K562 (cell line): ENCODE measurements around the gene SET. TPM values are rescaled to one million over a fixed set of nuclear protein-coding genes. Genes with fewer than 3 reads are reported as not detected.

Source experiments
- ATAC-seq: fragments of 200-7000 bp; cut with Tn5 transposase; 3 replicates; pipeline ENCODE4 v1.9.1; 2020; ENCODE audit warnings: moderate library complexity
- BruUV-seq: library from RNA; stranded (reverse); fragments of 400-500 nt; replicated peaks from 2 replicates; lab custom pipeline; 2021; lab: Mats Ljungman, UMichigan
- CTCF ChIA-PET: fragments of 300-600 bp; formaldehyde crosslinking; extraction: SDS; loops from one replicate; lab custom pipeline; 2021; ENCODE audit warnings: low intra/inter-chr PET ratio; lab: Yijun Ruan, JAX
- POLR2A ChIA-PET: fragments of 300-600, 350-650 bp; sonication (Branson Sonifier 250); formaldehyde crosslinking; extraction: SDS; loops from one replicate; lab custom pipeline; 2021; ENCODE audit warnings: antibody characterized with exemption, inconsistent platforms; lab: Yijun Ruan, JAX
- DNase-seq, 4 experiments: peaks; one replicate each; pipeline versions ENCODE4 v3.0.0 to v3.0.0-alpha.2; 2011 to 2018; ENCODE audit warnings: low spot score in 3 of 4, mixed read lengths in 3 of 4; ENCODE audit errors: extremely low read depth in 1 of 4
- FAIRE-seq: peaks from 2 replicates; lab custom pipeline; 2011; peaks lifted over from hg19 to GRCh38; lab: Jason Lieb, UNC
- H2AFZ ChIP-seq: 2 replicates; pipeline ENCODE4 v1.6.0; 2011; ENCODE audit warnings: low read depth, low read length, control low read depth, inconsistent platforms
- H3K27ac ChIP-seq: fragments of 200-600 bp; 3 replicates; pipeline ENCODE4 v1.8.0; 2011; ENCODE audit warnings: low read depth, mild to moderate bottlenecking, control low read depth, inconsistent platforms, low read length, moderate library complexity, mixed read lengths; ENCODE audit errors: extremely low read depth
- H3K27me3 ChIP-seq, 2 experiments: fragments of 300-600 bp in 1 of 2; 2 replicates in 1 of 2; 3 replicates in 1 of 2; pipeline versions ENCODE4 v1.6.0 to v1.8.0; 2011; ENCODE audit warnings: inconsistent platforms in 2 of 2, low read length in 2 of 2, mild to moderate bottlenecking in 1 of 2, mixed read lengths in 1 of 2, moderate library complexity in 1 of 2; ENCODE audit not compliant: control insufficient read depth in 2 of 2, insufficient read depth in 2 of 2
- H3K36me3 ChIP-seq: fragments of 300-600 bp; 3 replicates; pipeline ENCODE4 v1.8.0; 2011; ENCODE audit warnings: mild to moderate bottlenecking, low read length, inconsistent platforms; ENCODE audit not compliant: control insufficient read depth, insufficient read depth
- H3K4me1 ChIP-seq, 2 experiments: fragments of 200-600 bp in 1 of 2; replicated peaks in 1 of 2; 2 replicates in 1 of 2; 3 replicates in 1 of 2; pipeline versions ENCODE4 v1.5.1 to v1.8.0; 2011; ENCODE audit warnings: inconsistent platforms in 2 of 2, low read length in 2 of 2, mild to moderate bottlenecking in 1 of 2, mixed read lengths in 1 of 2, moderate library complexity in 1 of 2; ENCODE audit not compliant: control insufficient read depth in 2 of 2, insufficient read depth in 2 of 2
- H3K4me2 ChIP-seq: 2 replicates; pipeline ENCODE4 v1.6.1; 2011; ENCODE audit warnings: low read length, control low read depth, inconsistent platforms, mixed read lengths; ENCODE audit not compliant: insufficient read depth
- H3K4me3 ChIP-seq: fragments of 200-600 bp; sonication (generic), shearing (Covaris generic); 2 replicates; pipeline ENCODE4 v1.5.1; 2016; ENCODE audit warnings: control low read depth, inconsistent platforms
- H3K79me2 ChIP-seq: fragments of 200-600 bp; 3 replicates; pipeline ENCODE4 v1.8.0; 2011; ENCODE audit warnings: low read length, inconsistent platforms; ENCODE audit not compliant: control insufficient read depth, insufficient read depth
- H3K9ac ChIP-seq, 2 experiments: 2 replicates each; pipeline versions ENCODE4 v1.6.0 to v1.6.1; 2011; ENCODE audit warnings: low read depth in 2 of 2, low read length in 2 of 2, control low read depth in 1 of 2, inconsistent platforms in 1 of 2, mild to moderate bottlenecking in 1 of 2, mixed read lengths in 1 of 2; ENCODE audit not compliant: insufficient read depth in 1 of 2
- H3K9me1 ChIP-seq: one replicate; pipeline ENCODE4 v1.6.0; 2011; ENCODE audit warnings: inconsistent platforms, mild to moderate bottlenecking, low read length, moderate library complexity; ENCODE audit not compliant: control insufficient read depth, insufficient read depth
- H3K9me3 ChIP-seq: replicated peaks from 2 replicates; pipeline ENCODE4 v1.5.1; 2011; ENCODE audit warnings: low read depth, low read length, inconsistent platforms; ENCODE audit not compliant: control insufficient read depth, insufficient read depth
- H4K20me1 ChIP-seq: replicated peaks from 2 replicates; pipeline ENCODE4 v1.6.1; 2011; ENCODE audit warnings: low read length, inconsistent platforms, mixed read lengths; ENCODE audit not compliant: control insufficient read depth, insufficient read depth
- ARID1B ChIP-seq: fragments of 450-650 bp; IDR thresholded peaks from 2 replicates; pipeline ENCODE4 v1.6.1; 2016; ENCODE audit warnings: antibody characterized with exemption, mild to moderate bottlenecking, inconsistent platforms
- CUX1 ChIP-seq: fragments of 200-800 bp; sonication (Bioruptor generic); IDR thresholded peaks from 2 replicates; pipeline ENCODE4 v1.6.1; 2016; ENCODE audit warnings: missing genetic modification characterization, missing compliant biosample characterization
- FOXK2 ChIP-seq, 2 experiments: fragments of 450-650 bp; IDR thresholded peaks in 1 of 2; conservative IDR thresholded peaks in 1 of 2; 2 replicates each; pipeline ENCODE4 v1.6.1; 2016; ENCODE audit warnings: low read depth in 2 of 2, mild to moderate bottlenecking in 1 of 2
- MYBL2 ChIP-seq, 2 experiments: fragments of 450-650 bp in 1 of 2; sonication (generic) in 1 of 2; formaldehyde crosslinking in 1 of 2; IDR thresholded peaks; 2 replicates each; pipeline versions ENCODE4 v1.6.1 to v1.8.1; 2017 to 2022; ENCODE audit warnings: borderline replicate concordance in 1 of 2, inconsistent platforms in 1 of 2, low read depth in 1 of 2, mild to moderate bottlenecking in 1 of 2, missing genetic modification reagents in 1 of 2, moderate library complexity in 1 of 2
- NCOA4 ChIP-seq: fragments of 450-650 bp; IDR thresholded peaks from 2 replicates; pipeline ENCODE4 v1.6.1; 2018; ENCODE audit warnings: mild to moderate bottlenecking; ENCODE audit not compliant: partially characterized antibody
- SAFB2 ChIP-seq: fragments of 200-400 bp; formaldehyde crosslinking; IDR thresholded peaks from 2 replicates; pipeline ENCODE4 v1.6.1; 2018; ENCODE audit warnings: borderline replicate concordance, low read length, low read depth, moderate library complexity; ENCODE audit not compliant: severe bottlenecking
- TCF15 ChIP-seq: fragments of 250-450 bp; sonication (Bioruptor Pico); IDR thresholded peaks from 2 replicates; pipeline ENCODE4 v1.8.0; 2022; ENCODE audit warnings: moderate library complexity, mild to moderate bottlenecking, inconsistent platforms
- THRA ChIP-seq: fragments of 450-650 bp; IDR thresholded peaks from 2 replicates; pipeline ENCODE4 v1.6.1; 2017; ENCODE audit warnings: mild to moderate bottlenecking, moderate library complexity
- ZBTB26 ChIP-seq: fragments of 450-650 bp; formaldehyde crosslinking; IDR thresholded peaks from 2 replicates; pipeline ENCODE4 v1.4.0; 2022; ENCODE audit warnings: missing genetic modification characterization
- ZNF644 ChIP-seq: fragments of 200-800 bp; sonication (Bioruptor generic); IDR thresholded peaks from 2 replicates; pipeline ENCODE4 v1.6.1; 2016; ENCODE audit warnings: low read depth, missing genetic modification characterization, missing compliant biosample characterization
- ZNF780A ChIP-seq: fragments of 250-450 bp; sonication (Bioruptor Pico); IDR thresholded peaks from 2 replicates; pipeline ENCODE4 v1.5.0; 2021; ENCODE audit warnings: mild to moderate bottlenecking
- WGBS: fragments of 100-300 bp; shearing (Covaris generic); methylation state at CpG from one replicate; pipeline ENCODE4 v1.1.6; 2016; ENCODE audit warnings: low coverage, mixed read lengths; ENCODE audit not compliant: insufficient coverage; ENCODE audit errors: missing lambda C conversion rate; 5-methylcytosine and 5-hydroxymethylcytosine counted together
- in situ Hi-C: fragments of 300-500 bp; cut with MboI; formaldehyde crosslinking; loops from 4 replicates; pipeline ENCODE4 v1.15.0; 2018; ENCODE audit warnings: inconsistent platforms, mixed read lengths
- intact Hi-C: fragments of 100-400 bp; cut with micrococcal nuclease; formaldehyde crosslinking; loops from 2 replicates; pipeline ENCODE4 v1.14.2; 2022
- polyA plus RNA-seq, 8 experiments: library from polyadenylated mRNA; depleted of rRNA in 4 of 8; stranded (reverse) in 5 of 8; unstranded in 3 of 8; fragments of >200 nt; fragmentation: Nextera tagmentation in 2 of 8; fragmentation: Illumina TruSeq in 1 of 8; extraction: Ambion mirVana in 2 of 8; extraction: Trizol in 1 of 8; gene quantifications; 2 replicates each; pipeline versions ENCODE4 v1.2.1 to v1.2.3, GENCODE V29; 2011 to 2014; ENCODE audit warnings: inconsistent platforms in 1 of 8, missing spikeins in 1 of 8
- total RNA-seq, 7 experiments: library from RNA; depleted of rRNA in 6 of 7; stranded (reverse); fragments of >200 nt in 6 of 7; fragmentation: Illumina TruSeq in 2 of 7; extraction: Trizol in 2 of 7; gene quantifications; 2 replicates each; pipeline versions ENCODE4 v1.2.1 to v1.2.3, GENCODE V29; 2011 to 2021; ENCODE audit warnings: low replicate concordance in 1 of 7

The SET gene
- total and polyA plus RNA-seq, 9 of the 15 experiments (the other 6 are each of a cell fraction or from before 2014, with no cell fraction given), result 404 to 1,447 (median 907) TPM

GRCh38 chr9:128685636-128686489 is 3.2 kb upstream of the SET start:
- Histone ChIP-seq H3K36me3 (peaks cover 8% of the 10 kb centered on the region; the same call in 2 of the 3 replicates), H3K27me3 (no peaks in the 10 kb centered on the region), H3K9me3 (no peaks in the 10 kb centered on the region), H3K9ac (peak overlapping the region; percentile 6 to 44; a peak in 3 of 4 replicates), H3K4me1 (peaks cover 23 to 35% of the 10 kb centered on the region in 2 experiments), H3K79me2 (peaks cover 22% of the 10 kb centered on the region), H4K20me1 (peaks cover 8% of the 10 kb centered on the region), H3K4me2 (peak overlapping the region; percentile 60), H3K4me3 (no peak overlapping the region), H3K27ac (0 out of 3 replicates have a peak overlapping the region, but pooled peaks have one; percentile 9), H3K9me1 (no peaks in the 10 kb centered on the region), H2AFZ (peak overlapping the region; percentile 88)
- DNase-seq, result no peak
- intact Hi-C loops, result loop anchor here (10.0 kb wide), 2 partner anchors 411 to 491 kb away; partner anchors contain the start of genes CIZ1, GOLGA2 and SWI5
- in situ Hi-C loops, result no loop called here
- ChIA-PET POLR2A (interaction anchor here (1.4 kb wide), 1 partner anchor 10 kb away, joined by 6 read pairs; no protein-coding TSS in a partner anchor), CTCF (no interaction called here)
- no TSS peak for BruUV-seq
- 63% methylated on average over 17 of the region's 17 CpGs for WGBS
- FAIRE-seq, result no peak
- no peak for ATAC-seq
- TF ChIP-seq TCF15, result no peak
- no peak for TF ChIP-seq ZBTB26 (CRISPR knock-in tag)
- TF ChIP-seq THRA, result no peak
- TF ChIP-seq MYBL2 (IDR thresholded peaks at IDR 0.05; ENCODE audit: low read depth), result no peak
- TF ChIP-seq MYBL2 (CRISPR knock-in tag; IDR thresholded peaks at IDR 0.05; ENCODE audit: borderline replicate concordance), result no peak
- TF ChIP-seq CUX1 (CRISPR knock-in tag), result 0 out of 2 replicates have a peak, but pooled peaks have one; percentile 40
- TF ChIP-seq SAFB2, result no peak
- no peak for TF ChIP-seq ZNF780A (CRISPR knock-in tag)
- no peak for TF ChIP-seq NCOA4
- no peak for TF ChIP-seq ARID1B
- peak; percentile 69 to 79; a peak in 3 of 4 replicates for TF ChIP-seq FOXK2 (conservative IDR thresholded peaks at IDR 0.05 in 1 of 2, IDR thresholded peaks at IDR 0.05 in 1 of 2; ENCODE audit: low read depth in 2 of 2)
- 0 out of 2 replicates have a peak, but pooled peaks have one; percentile 38 for TF ChIP-seq ZNF644 (tag)
